Nephron progenitor cell (in vitro differentiated cells): ENCODE measurements around the gene ARHGAP42.

Experiments used
- DNase-seq: peaks from one replicate; pipeline ENCODE4 v3.0.0; 2021
- H3K27ac Mint-ChIP-seq: 2 replicates; pipeline ENCODE4 v1.8.0; 2021; ENCODE audit warnings: mild to moderate bottlenecking, moderate library complexity, mixed read lengths
- H3K27me3 Mint-ChIP-seq: 2 replicates; pipeline ENCODE4 v1.8.0; 2021; ENCODE audit warnings: mild to moderate bottlenecking, low read depth, mixed read lengths; ENCODE audit not compliant: poor library complexity
- H3K36me3 Mint-ChIP-seq: 2 replicates; pipeline ENCODE4 v1.8.0; 2021; ENCODE audit warnings: low read depth, mixed read lengths
- H3K4me1 Mint-ChIP-seq: 2 replicates; pipeline ENCODE4 v1.8.0; 2021; ENCODE audit warnings: mixed read lengths
- H3K4me3 Mint-ChIP-seq: 2 replicates; pipeline ENCODE4 v1.8.0; 2021; ENCODE audit warnings: mild to moderate bottlenecking, moderate library complexity, mixed read lengths
- H3K9me3 Mint-ChIP-seq: 2 replicates; pipeline ENCODE4 v1.8.0; 2021; ENCODE audit warnings: mild to moderate bottlenecking, moderate library complexity, mixed read lengths
- CTCF ChIP-seq: fragments of 200-600 bp; sonication (generic); IDR thresholded peaks from 2 replicates; pipeline ENCODE4 v1.5.0; 2021; ENCODE audit warnings: antibody characterized with exemption

Gene ARHGAP42

DNA sequence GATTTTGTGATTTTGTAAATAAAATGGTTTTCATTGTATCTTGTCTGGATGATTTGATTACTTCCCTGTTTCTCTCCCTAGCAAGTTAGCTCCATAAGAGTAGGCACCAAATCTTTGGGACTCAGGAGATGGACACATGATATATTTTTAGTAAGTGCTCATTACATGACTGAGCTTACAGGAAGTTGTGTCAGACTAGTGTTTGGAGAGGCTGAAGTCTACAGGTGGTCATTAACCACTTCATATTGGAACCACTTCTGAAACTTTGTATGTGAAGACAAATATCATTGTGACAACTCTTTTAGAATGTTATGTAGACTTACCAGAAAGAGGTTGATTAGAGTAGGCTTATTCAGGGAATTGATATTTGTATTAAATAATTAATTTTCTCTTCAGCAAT lies 19.1 kb downstream of the ARHGAP42 start:
- no peak overlapping the region for H3K27ac Mint-ChIP-seq
- DNase-seq: no peak
- peaks cover 17% of the 10 kb centered on the region for H3K36me3 Mint-ChIP-seq
- H3K4me3 Mint-ChIP-seq: no peak overlapping the region
- no peaks in the 10 kb centered on the region for H3K27me3 Mint-ChIP-seq
- peaks cover 10% of the 10 kb centered on the region for H3K4me1 Mint-ChIP-seq
- peaks cover 3% of the 10 kb centered on the region for H3K9me3 Mint-ChIP-seq
- TF ChIP-seq CTCF: no peak

DNA sequence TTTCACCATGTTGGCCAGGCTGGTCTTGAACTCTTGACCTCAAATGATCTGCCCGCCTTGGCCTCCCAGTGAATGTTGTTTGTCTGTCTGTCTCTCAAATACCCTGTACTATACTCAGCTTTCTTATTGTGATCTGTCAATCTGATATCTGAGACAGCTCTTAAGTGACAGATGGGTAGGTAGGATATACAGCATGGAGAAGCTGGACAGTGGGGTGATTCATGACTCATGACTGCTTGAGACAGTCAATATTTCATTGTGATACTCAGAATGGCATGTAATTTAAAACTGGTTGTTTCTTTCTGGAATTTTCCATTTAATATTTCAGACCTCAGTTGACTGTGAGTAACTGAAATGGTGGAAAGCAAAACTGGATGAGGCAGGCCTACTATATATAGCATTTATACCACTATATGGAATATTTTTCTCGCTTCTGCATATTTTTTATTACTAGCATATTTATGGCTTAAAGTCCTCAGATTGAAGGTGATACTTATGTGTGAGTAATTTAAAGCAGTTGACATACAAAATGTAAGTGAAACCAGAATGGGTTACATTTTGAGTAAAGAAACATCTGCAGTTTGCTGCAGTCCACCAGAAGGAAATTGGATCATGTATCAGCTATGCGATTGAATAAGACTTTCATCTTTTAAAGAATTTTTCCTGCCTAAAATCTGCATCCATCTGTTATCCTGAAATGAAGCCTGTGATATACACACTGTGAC lies 22.3 kb downstream of the ARHGAP42 start:
- Mint-ChIP-seq H3K4me3 (no peak overlapping the region), H3K36me3 (peaks cover 8% of the 10 kb centered on the region), H3K4me1 (peaks cover 10% of the 10 kb centered on the region), H3K27me3 (no peaks in the 10 kb centered on the region), H3K27ac (no peak overlapping the region), H3K9me3 (no peaks in the 10 kb centered on the region)
- no peak for TF ChIP-seq CTCF
- DNase-seq: no peak

DNA sequence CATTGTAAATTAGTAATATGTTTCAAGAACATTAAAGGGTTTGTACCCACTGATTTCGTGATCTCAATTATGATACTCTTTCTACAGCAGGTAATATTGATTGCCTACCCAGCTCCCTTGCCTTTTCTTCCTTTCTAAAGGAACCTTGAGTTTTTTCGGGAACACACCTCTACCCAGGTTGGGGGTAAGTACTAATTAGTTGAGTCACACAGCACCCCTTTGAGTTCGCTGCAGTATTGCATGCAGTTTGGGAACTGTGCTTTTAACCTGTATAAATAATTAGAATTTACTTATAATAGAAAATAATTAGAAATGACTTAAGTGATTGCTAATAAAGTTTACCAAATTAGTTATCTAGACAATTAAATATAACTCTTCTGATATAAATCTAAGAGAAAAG lies 24.9 kb downstream of the ARHGAP42 start:
- no peak overlapping the region for H3K4me3 Mint-ChIP-seq
- no peak for TF ChIP-seq CTCF
- H3K36me3 Mint-ChIP-seq: peaks cover 14% of the 10 kb centered on the region
- H3K27ac Mint-ChIP-seq: no peak overlapping the region
- H3K27me3 Mint-ChIP-seq: no peaks in the 10 kb centered on the region
- DNase-seq: no peak
- H3K9me3 Mint-ChIP-seq: no peaks in the 10 kb centered on the region
- peaks cover 10% of the 10 kb centered on the region for H3K4me1 Mint-ChIP-seq

GRCh38 chr11:100712583-100712982 lies 25.5 kb downstream of the ARHGAP42 start:
- no peak overlapping the region for H3K27ac Mint-ChIP-seq
- H3K4me1 Mint-ChIP-seq: peaks cover 10% of the 10 kb centered on the region
- no peaks in the 10 kb centered on the region for H3K27me3 Mint-ChIP-seq
- no peaks in the 10 kb centered on the region for H3K9me3 Mint-ChIP-seq
- H3K36me3 Mint-ChIP-seq: peaks cover 14% of the 10 kb centered on the region
- no peak for DNase-seq
- no peak overlapping the region for H3K4me3 Mint-ChIP-seq
- TF ChIP-seq CTCF: no peak

DNA sequence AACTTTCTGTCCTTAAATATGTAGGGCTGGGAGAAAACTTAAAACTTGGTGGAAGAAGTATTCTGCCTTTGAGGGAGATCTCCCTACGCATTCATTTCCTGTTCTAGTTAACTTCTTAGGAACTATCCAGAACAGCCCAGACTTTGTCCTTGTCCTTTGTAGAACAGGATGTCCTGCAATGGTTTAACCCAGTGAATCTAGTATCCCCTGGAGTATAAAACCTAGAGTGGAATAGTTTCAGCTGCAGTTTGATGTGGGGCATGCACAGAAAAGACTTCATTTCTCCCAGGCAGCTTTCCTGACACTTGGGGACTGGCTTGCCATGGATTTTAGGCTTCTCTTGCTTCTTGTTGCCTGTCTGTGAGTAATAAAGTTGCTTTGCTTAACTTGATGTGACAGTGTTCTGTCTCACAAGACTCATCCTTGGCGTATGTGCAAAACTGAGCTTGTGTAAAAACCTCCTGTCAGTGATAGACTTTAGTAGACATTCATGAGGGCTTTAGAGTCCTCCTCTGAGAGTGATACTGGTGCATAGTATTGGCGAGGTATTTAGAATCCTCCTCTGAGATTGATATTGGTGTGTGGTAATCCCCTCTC lies 28.2 kb downstream of the ARHGAP42 start:
- H3K27me3 Mint-ChIP-seq: no peaks in the 10 kb centered on the region
- peaks cover 14% of the 10 kb centered on the region for H3K4me1 Mint-ChIP-seq
- no peak for TF ChIP-seq CTCF
- DNase-seq: no peak
- H3K27ac Mint-ChIP-seq: no peak overlapping the region
- H3K9me3 Mint-ChIP-seq: no peaks in the 10 kb centered on the region
- no peak overlapping the region for H3K4me3 Mint-ChIP-seq
- peaks cover 14% of the 10 kb centered on the region for H3K36me3 Mint-ChIP-seq

GRCh38 chr11:100716838-100717237 lies 29.8 kb downstream of the ARHGAP42 start:
- no peak for TF ChIP-seq CTCF
- Mint-ChIP-seq H3K4me1 (peaks cover 14% of the 10 kb centered on the region), H3K4me3 (no peak overlapping the region), H3K36me3 (peaks cover 6% of the 10 kb centered on the region), H3K27ac (no peak overlapping the region), H3K27me3 (no peaks in the 10 kb centered on the region), H3K9me3 (no peaks in the 10 kb centered on the region)
- DNase-seq: no peak
